Limb (tissue), 2 donors: ENCODE results near the gene GSTO1.

ENCODE experiments used
- DNase-seq, 2 donors: peaks; one replicate each; pipeline ENCODE4 v3.0.0-alpha.2; 2016; ENCODE audit errors: extremely low spot score in 2 of 2

GSTO1 gene

DNA sequence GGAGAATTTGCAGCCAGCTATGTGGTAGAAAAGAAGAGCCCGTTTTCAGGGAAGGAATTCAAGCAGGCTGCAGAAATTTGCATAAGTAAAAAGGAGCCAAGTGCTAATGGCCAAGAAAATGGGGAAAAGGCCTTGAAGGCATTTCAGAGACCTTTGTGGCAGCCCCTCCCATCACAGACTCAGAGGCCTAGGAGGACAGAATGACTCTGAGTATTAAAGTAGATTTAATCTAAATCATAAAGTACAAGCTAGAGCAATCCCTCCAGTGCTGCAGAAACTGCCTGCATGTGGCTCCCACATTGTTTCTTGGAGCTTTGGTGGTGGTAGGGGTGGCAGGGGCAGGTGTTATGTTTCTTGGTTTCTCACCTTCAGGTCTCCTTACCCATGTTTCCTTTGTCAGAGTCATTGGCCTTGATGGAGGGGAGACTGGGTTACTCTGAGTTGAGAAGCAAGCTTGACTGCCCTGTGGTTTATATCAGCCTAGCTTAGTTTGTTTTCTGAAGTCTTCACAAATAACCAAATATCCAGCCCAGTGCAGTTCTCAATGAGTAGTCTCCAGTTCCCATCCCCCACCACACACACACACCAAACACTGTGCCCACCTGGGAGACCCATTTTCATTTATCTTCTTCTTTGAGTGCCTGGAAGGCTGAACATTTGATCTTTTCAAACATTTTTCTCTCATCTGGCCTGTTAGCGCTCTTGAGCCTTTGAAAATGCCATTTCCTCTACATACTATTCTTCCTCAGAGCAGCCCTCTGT is 49.1 kb downstream of the GSTO1 start:
- no peak for DNase-seq

DNA sequence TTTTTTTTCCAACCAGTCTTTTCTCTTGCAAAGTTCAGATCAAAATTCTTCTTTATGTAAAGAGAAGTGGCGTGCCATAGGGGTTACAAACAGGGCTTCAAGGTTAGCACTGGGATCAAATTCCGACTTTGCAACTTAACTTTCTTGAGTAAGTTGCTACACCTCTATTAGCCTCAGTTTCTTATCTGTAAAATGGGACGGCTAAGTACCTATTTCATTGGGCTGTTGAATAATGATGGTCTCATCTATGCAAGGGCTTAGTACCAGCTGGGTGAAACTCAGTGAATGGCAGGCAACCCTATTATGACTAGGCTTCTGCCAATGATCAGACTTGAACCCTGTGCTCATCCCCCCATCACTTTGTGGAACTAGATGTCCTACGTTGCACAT is 49.7 kb downstream of the GSTO1 start:
- no peak for DNase-seq

DNA sequence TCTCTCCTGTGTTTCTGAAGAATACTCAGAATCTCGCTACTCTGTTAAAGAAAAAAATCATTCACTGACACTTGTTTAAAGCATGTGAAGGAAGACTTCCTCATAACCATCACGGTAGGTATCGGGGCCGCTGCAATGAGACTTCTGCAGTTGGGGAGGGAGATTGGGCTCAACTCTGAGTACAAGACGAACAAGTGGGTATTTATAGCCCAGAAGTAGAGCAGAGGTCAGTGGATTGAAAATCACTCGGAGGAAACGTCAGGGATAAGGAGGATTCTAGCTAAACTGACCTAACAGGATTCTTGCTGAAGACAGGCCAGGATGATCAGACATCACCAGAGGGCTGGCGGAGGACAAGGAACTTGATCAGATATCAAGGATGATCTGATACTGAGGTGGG is 50.2 kb downstream of the GSTO1 start:
- no peak for DNase-seq

DNA sequence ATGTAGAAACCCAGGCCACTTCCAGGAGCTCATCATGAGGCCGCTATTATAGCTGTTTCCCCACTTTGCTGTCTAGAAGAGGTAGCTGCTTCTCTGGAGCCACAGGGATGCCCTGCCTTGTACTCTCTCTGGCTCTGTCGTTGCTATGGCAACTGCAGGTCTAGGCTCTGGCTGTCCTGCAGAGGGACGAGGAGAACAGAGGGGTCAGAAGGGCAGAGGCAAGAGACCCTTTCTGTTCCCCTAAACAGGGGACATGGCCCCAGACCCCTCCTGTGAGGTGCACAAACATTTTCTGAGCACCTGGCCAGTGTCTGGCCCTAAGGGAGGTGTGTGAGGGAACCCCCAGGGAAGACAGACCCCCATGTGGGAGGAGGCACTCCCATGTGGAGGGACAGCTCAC is 52.2 kb downstream of the GSTO1 start:
- DNase-seq, result no peak

DNA sequence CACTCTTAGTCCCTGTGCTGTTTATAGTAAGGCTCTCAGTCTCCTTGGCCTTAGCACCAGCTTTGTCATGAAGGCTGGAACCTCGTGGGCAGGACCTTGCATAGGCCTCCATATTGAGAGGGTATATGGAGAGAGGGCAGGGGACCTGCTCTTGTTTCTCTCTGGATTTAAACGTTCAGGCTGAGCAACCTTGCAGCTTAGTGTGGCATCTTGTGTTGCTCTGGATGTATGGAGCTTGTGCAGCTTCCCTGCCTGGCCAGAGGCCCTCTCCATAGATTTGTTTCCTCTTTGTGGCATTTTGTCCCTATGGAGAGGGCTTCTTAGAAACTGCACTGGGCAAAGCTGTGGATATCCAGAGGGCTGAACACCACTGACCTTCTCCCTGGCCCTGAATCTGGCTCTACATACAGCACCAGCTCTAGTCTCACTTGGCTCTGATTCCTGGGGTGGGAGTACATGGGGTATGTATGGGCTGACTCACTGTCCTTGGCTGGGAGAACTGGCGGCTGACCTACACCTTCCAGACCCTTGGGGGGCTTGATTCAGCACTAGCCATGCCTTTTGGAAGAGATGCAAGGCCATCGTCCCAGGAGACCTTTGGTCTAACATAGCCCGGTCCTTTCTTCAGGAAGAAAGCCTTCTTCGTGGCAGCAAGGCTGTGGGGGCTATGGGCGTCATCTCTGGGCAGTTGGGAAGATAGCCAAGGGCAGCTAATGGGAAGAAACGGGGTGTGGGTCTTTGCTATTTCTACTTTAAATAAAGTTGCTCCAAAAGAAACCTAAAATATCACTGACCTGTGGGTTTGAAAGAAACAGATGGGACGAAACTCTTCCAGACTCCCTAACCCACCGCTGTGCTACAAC is 53.1 kb downstream of the GSTO1 start:
- DNase-seq, result peak in 1 of 2 donors; percentile 20

DNA sequence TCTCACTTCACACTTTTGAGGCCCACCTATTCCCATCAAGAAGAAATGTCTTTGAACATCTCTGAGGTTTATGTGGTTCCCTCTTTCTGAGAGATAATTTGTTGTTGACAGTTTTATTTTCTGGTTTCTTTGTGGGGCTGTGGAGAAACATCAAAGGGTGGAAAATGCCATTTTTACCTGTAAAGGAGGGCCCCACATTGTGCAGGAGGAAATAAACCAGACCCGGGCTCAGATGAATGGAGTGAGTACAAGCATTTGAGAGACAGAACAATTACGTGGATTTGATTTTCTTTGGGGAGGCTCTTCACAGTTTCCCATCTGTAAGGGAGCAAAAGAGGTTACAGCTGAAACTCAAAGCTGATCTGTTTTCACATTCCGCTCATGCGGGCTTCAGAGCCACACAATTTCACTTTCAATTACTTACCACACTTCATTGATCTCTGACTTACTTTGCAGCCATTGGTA is 53.8 kb downstream of the GSTO1 start:
- DNase-seq, result no peak

DNA sequence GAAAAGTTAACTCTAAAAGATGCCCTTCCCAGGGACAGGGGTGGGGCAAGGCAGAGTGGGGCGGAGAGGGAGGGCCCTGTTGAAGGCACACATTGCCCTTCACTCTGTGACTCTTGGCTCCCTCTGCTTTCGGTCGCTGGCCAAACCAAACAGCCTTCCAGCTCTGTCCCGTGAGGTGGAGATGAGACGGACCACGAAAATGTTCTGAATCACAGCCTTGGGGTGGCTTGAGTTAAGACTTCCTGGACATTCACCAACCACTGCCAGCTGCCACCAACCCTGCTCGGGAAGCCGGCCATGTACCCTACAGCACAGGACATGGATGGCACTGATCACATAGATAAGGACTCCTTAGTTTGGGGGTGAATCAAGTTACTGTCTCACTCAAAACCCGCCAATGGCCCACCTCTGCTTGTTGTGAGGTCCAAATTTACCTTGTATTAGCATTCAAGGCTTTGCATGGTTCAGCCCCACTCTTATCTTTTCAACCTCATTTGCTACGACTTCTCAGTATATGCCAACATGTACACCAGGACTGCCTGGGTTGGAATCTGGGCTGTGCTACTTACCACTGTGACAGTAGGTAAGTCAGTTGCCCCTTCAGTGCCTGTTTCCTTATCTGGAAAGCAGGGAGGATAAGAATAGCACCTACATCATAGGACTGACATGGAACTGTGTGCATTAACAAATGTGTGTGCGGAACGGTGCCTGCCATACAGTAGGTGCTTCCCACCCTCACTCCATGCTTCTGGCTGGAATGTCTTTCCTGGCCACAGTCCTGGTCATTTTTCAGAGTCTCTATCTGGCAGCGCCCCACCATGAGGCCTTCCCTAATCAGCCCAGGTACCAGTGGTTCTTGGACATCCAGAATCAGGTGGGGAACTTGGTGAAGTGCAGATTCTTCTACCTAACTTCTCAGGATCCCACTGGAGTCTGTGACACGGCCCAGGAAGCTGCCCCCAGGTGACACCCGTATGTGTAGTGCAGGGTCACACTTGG is 55.6 kb downstream of the GSTO1 start:
- DNase-seq, result peak in 1 of 2 donors; percentile 21

DNA sequence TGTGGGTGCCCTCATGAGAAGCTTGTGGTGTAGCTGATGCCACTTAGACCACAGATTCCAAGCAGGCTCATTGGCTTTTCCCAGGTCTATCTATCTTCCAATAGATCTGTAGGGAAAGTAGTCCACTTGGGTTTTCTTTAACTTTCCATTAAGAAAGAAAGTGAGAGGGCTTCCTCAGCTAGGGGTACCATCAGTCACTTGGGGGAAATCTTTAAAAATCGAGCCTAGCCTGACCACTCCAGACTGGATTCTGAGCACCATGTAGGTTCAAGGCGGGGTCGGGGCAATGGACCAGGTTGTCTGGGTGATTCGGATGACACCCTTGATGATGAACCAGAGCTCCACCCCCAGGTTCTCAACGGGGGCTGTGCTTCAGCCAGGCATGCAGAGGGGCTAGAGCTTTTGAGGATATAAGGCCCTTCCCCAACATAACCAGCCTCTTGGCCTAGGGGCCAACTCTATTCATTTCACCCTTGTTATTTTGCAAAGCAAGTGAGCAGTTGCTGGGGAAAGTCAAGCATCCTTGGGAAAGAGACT is 56.6 kb downstream of the GSTO1 start:
- no peak for DNase-seq

DNA sequence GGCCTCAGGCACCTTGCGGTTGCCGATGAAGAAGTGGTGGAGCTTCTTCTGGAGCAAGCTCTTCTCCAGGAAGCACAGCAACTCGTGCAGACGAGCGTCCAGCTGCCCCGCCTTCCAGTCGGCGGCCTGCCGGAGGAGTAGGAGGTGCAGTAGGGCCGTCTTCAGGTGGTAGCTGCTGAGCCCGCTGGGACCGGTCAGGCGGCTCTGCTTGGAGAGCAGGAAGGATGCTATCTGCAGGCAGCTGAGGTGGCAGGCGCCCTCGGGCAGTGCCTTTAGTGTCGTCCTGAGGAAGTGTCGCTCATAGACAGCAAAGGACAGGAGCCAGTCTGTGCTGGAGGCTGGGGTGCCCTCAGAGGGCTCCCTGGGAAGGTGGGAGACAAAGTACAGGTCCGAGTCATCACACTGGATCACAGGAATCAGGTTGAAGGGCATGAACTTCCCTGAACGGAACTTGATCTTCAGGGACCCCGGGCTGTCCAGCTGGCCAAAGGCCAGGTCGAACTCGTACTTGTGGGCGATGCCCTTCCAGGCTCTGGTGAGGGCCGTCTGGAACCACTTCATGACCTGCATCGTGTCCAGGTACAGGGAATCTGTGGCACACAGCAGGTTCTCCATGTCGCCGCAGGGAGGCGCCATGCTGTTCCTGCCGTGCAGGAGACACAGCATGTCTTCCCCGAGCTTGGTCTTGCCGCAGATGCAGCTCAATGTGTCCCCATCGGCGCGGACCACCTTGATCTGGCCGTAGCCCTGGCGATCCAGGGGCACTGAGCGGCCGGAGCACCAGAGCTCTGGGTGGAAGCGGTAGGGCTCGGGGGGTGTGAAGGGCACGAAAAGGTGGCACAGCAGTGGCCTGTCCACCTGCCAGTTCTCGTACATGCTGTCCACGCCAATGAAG is 60.1 kb downstream of the GSTO1 start:
- no peak for DNase-seq

DNA sequence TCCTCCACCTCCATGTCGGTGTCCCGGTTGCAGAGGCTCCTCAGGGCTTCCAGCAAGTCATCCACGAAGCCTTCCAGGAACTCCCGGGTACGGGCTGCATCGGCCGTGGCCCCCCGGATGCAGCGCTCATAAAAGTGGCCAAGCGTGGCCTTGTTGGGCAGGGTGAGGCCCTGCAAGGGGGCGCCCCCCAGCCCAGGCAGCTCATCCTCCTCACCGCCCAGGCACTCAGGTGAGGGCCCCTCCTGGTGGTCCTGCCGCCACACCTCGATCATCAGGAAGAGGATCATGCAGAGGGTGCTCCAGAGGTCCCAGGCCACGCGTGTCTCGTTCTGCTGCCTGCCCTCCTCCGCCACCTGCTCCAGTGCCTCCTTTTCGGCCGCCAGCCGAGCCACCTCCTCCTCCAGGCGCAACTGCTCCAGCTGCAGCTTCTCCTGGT is 60.8 kb downstream of the GSTO1 start:
- no peak for DNase-seq

DNA sequence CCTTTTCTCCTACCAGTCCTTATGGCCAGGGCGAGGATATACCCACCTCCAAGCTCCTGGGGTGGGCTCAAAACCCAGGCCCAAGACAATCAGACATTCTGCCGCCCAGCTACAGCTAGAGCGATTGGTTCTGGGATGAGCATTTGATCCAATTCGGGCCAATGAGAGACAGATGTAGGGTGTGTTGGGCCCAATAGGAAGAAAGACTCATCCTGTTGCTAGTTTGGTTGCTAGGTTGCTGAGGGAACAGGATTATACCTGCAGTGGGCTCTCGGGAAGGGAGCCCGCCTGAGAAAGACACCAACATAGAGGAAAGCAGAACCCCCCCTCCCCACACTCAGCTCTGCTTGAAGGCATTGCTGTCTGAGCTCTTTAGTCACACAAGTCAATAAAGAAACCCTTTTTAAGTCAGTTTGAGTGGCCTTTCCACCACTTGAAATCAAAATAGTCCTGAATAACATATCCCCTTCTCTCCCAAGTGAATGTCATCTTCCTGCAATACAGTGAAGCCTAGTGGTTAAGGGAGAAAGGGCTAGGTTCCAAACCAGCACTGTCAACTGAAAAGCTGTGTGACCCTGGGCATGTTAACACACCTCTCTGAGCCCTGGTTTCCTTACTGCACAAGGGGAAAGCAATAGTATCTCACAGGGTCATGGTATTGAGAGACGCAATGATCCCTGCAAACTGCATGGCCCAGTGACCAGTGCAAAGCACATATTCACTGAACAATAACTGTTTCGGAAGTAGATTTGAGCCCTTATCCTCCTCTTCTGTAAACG is 61.8 kb downstream of the GSTO1 start:
- DNase-seq, result no peak
